Measurements from ENCODE around the gene ERO1B. TPM values are rescaled to one million over a fixed set of nuclear protein-coding genes. Genes with fewer than 3 reads are reported as not detected.

The ERO1B gene
- total RNA-seq, 2 experiments from 2014 or later: 15.2 to 16.5 TPM

GRCh38 chr1:236207569-236207968, 74.2 kb downstream of the ERO1B start:
- Mint-ChIP-seq H3K36me3 (ENCODE audit: low read depth) (peaks cover 94% of the 10 kb centered on the region), H3K4me3 (no peak overlapping the region), H3K27ac (no peak overlapping the region), H3K9me3 (peaks cover 10% of the 10 kb centered on the region), H3K27me3 (no peaks in the 10 kb centered on the region), H3K4me1 (ENCODE audit: low read depth) (no peaks in the 10 kb centered on the region)
- no peaks in the 10 kb centered on the region for H3K4me1 ChIP-seq (ENCODE audit: insufficient read depth, low read length)
- TF ChIP-seq CTCF (IDR thresholded peaks at IDR 0.05): no peak
- DNase-seq (no peak), ATAC-seq (ENCODE audit: poor library complexity) (no peak)
- H3K27ac ChIP-seq (ENCODE audit: low read depth in 1 of 2, low read length in 2 of 2): no peak overlapping the region
- H3K9me3 ChIP-seq (ENCODE audit: control insufficient read depth in 1 of 2, insufficient read depth in 1 of 2, low read length in 2 of 2): peaks cover under 1 to 5% of the 10 kb centered on the region in 2 experiments
- intact Hi-C loops (cut with DNase I, micrococcal nuclease): no loop called here
- ChIA-PET CTCF (no interaction called here), POLR2A (no interaction called here)
- H3K36me3 ChIP-seq (ENCODE audit: insufficient read depth, low read length): peaks cover 8% of the 10 kb centered on the region
- no peak overlapping the region for H3K4me3 ChIP-seq (ENCODE audit: low read length)
- H3K27me3 ChIP-seq (ENCODE audit: control insufficient read depth in 1 of 2, insufficient read depth in 2 of 2, low read length in 2 of 2): no peaks in the 10 kb centered on the region

- no peak for ATAC-seq (ENCODE audit: poor library complexity)
- Histone ChIP-seq H3K4me1 (ENCODE audit: insufficient read depth, low read length) (no peaks in the 10 kb centered on the region), H3K9me3 (ENCODE audit: control insufficient read depth in 1 of 2, insufficient read depth in 1 of 2, low read length in 2 of 2) (peaks cover 5% of the 10 kb centered on the region in 2 experiments), H3K36me3 (ENCODE audit: insufficient read depth, low read length) (peaks cover 12% of the 10 kb centered on the region), H3K4me3 (ENCODE audit: low read length) (no peak overlapping the region), H3K27me3 (ENCODE audit: control insufficient read depth in 1 of 2, insufficient read depth in 2 of 2, low read length in 2 of 2) (no peaks in the 10 kb centered on the region), H3K27ac (ENCODE audit: low read depth in 1 of 2, low read length in 2 of 2) (no peak overlapping the region)
- Mint-ChIP-seq H3K4me1 (ENCODE audit: low read depth) (no peaks in the 10 kb centered on the region), H3K9me3 (peaks cover 11% of the 10 kb centered on the region), H3K27ac (no peak overlapping the region), H3K4me3 (no peak overlapping the region), H3K27me3 (no peaks in the 10 kb centered on the region), H3K36me3 (ENCODE audit: low read depth) (peaks cover 94% of the 10 kb centered on the region)
- intact Hi-C loops (cut with DNase I, micrococcal nuclease): no loop called here
- ChIA-PET CTCF (no interaction called here), POLR2A (no interaction called here)
- TF ChIP-seq CTCF (IDR thresholded peaks at IDR 0.05): no peak
- no peak for DNase-seq
Measured at GRCh38 chr1:236207121-236207520, 74.6 kb downstream of the ERO1B start.

GRCh38 chr1:236206548-236206947, 75.2 kb downstream of the ERO1B start:
- intact Hi-C loops (cut with DNase I, micrococcal nuclease): no loop called here
- no peak overlapping the region for H3K27ac ChIP-seq (ENCODE audit: low read depth in 1 of 2, low read length in 2 of 2)
- Mint-ChIP-seq H3K4me1 (ENCODE audit: low read depth) (no peaks in the 10 kb centered on the region), H3K36me3 (ENCODE audit: low read depth) (peaks cover 94% of the 10 kb centered on the region), H3K4me3 (no peak overlapping the region), H3K27ac (no peak overlapping the region), H3K27me3 (no peaks in the 10 kb centered on the region), H3K9me3 (peaks cover 11% of the 10 kb centered on the region)
- no peak for ATAC-seq (ENCODE audit: poor library complexity)
- TF ChIP-seq CTCF (IDR thresholded peaks at IDR 0.05): no peak
- peak in 1 of 14 experiments; percentile 10 for DNase-seq
- ChIA-PET POLR2A (no interaction called here), CTCF (no interaction called here)
- H3K27me3 ChIP-seq (ENCODE audit: control insufficient read depth in 1 of 2, insufficient read depth in 2 of 2, low read length in 2 of 2): no peaks in the 10 kb centered on the region
- H3K9me3 ChIP-seq (ENCODE audit: control insufficient read depth in 1 of 2, insufficient read depth in 1 of 2, low read length in 2 of 2): peaks cover 5 to 11% of the 10 kb centered on the region in 2 experiments
- no peak overlapping the region for H3K4me3 ChIP-seq (ENCODE audit: low read length)
- H3K4me1 ChIP-seq (ENCODE audit: insufficient read depth, low read length): no peaks in the 10 kb centered on the region
- peaks cover 17% of the 10 kb centered on the region for H3K36me3 ChIP-seq (ENCODE audit: insufficient read depth, low read length)

Data from CD4-positive, alpha-beta T cell (primary cell).